ENCODE measurements around the gene CDK2AP2. TPM values are rescaled to one million over a fixed set of nuclear protein-coding genes. Genes with fewer than 3 reads are reported as not detected.

CDK2AP2 gene
- total RNA-seq: 73.0 and 86.1 TPM in 2 replicates

DNA sequence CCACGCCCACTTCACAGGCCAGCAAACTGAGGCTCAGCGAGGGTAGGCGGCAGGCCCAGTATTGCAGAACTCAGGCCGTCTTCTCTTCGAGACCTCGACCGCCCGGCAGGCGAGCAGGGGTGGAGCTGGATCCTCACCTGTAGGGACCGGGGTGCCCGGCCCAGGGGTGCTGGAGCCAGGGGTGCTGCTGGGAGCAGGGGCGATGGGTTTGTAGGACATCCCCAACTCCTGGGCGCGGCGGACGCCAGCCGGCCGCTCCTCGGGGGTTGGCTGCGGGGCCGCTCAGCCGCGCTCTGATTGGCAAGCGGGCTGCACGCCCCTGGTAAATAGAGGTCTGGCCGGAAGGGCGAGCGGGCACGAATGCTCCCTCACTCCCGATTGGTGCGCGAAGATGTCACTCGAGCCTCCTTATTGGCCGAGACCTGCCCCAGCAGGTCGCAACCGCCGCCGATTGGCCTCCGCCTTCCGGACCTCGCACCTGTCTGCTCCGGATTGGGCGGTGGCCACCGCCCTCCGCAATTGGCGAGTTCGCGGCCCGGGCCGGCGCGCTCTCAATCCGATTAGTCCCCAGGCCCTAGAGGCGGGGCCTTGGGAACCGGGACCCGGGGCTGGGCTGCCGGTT is at the start of gene CDK2AP2:
Gene CDK2AP2 (minus strand): TSS at position 299 of the 622 bp plus-strand sequence. CDS start 80 bp downstream, at position 219.

DNA sequence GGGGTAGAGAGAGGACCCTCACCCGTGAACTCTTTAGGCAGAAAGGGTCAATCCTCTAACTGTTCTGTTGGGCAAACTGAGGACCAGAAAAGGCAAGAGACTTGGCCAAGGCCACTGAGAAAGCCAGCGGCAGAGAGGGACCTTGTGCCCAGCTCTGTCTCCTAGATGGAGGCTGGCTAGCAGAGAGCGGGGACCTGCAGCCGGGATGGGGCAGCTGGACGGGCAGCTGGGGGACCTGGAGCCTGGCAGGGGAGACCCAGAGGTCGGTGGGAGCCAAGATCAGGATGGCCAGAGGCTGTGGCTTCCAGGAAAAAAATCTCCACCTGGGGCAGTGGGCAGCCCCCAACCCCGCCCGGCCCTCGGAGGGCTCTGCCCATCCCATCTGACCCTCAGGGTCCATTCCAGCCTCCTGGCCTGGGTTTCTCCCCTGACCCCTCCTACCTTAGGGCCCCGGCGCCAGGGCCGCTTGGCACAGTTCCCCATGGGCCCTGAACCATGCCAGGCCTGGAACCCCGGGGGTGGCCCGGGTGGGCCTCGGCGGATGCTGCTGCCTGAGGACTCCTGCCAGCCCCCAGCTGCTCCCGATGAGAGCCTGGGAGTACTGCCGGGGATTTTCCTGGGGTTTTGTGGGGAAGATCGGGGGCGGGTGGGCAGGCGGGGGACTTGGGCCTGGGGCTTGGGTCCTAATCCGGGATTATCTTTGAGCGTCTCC is 15.0 kb upstream of the CDK2AP2 start, which contains the start of gene CABP2:
Gene CABP2 (minus strand): TSS at position 603 of the 712 bp plus-strand sequence. CDS start 120 bp downstream, at position 483.

GRCh38 chr11:67504950-67505581 is 2.9 kb downstream of the CDK2AP2 start, which contains the start of gene PITPNM1:
Gene PITPNM1 (minus strand): TSS chr11:67505363. CDS start chr11:67504180, 1,183 bp downstream.

DNA sequence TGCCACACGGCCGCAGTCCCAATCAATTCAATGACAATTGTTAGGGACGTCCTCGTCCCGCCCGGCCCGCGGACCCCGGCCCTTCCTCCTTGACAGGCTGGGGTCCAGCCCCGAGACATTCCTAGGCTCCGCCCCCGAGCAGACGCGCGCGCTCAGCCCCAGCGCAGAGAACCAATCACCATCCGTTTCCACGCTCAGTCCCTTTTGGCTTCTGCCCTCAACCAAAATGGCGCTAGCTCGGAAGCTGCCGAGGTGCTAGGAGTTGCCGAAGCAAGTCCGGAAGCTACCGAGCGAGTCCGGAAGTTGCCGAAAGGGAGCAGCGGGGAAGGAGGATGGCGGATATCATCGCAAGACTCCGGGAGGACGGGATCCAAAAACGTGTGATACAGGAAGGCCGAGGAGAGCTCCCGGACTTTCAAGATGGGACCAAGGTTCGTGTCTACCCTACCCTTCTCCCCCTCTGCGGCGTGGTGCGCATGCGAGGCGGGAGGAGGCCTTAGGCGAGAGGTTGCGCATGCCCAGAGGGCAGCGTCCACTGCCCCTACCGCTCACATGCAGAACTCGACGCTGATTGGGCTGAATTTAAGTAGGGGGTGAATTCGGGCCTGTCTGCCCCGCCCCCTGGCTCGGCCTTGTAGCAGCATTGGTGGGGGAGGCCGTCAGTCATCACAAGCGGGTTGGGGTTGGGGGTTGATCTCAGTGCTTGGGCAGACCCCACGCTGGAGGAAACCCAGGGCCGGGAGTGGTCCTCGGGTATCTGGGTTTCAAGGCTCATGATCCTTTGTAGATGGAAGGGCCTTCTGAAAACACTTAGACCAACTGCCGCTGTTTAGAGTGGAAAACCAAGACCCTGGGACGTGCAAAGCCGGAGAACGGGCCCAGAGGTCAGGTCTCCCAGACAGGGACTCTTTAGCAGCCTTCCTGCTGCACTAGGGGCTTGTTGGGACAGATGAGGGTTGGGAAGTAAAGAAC is 24.8 kb downstream of the CDK2AP2 start, which contains the start of gene AIP:
Gene AIP (plus strand): TSS at position 200 of the 972 bp plus-strand sequence. CDS start 133 bp downstream, at position 333.

DNA sequence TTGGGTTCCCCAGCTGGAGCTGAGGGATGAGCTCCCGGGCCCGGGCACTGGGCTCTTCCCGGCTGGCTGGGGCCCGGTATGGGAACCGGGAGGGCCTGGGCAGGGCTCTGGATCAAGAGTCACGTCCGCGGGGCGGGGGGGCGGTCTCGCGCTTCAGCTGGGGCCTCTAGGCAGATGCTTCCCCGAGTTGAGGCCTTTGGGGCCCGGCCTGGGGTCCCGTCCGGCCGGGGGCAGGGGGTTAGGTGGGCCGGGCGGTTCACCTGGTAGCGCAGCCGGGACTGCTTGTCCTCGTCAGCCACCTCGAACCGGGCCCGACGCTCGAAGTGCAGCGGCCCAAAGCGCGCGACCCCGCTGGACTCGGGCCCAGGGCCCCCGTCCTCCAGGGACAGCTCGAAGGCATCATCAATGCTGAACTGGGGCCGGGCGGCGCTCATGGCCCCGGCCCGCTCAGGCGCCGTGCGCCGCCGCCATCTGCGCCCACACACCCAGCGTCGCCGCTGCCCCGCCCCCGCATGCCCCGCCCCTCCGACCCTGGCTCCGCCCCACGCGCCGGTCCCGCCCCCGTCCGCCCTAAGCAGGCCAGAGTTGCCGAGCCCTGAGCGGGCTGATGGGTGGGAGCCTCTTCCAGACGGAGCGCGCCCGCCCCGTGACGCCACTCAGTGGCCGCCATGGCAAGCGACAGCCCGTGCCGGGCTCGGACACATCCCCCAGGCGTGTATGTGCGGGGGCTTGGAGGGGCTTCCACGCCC is 39.0 kb downstream of the CDK2AP2 start, which contains the start of gene TMEM134:
Gene TMEM134 (minus strand): TSS at position 493 of the 749 bp plus-strand sequence. CDS start 59 bp downstream, at position 434.

Other genes with a start within 250 kb of the CDK2AP2 start
- 60.3 and 66.1 TPM in 2 replicates for gene GRK2, start 241.7 kb downstream of the CDK2AP2 start, total RNA-seq
- 34.4 and 35.4 TPM in 2 replicates for gene ANKRD13D, start 218.9 kb downstream of the CDK2AP2 start, total RNA-seq
- 54.8 and 64.1 TPM in 2 replicates for gene SSH3, start 204.6 kb downstream of the CDK2AP2 start, total RNA-seq
- gene POLD4, start 154.6 kb downstream of the CDK2AP2 start, total RNA-seq: 76.9 and 150 TPM in 2 replicates
- 4.6 and 4.7 TPM in 2 replicates for gene CLCF1, start 134.6 kb downstream of the CDK2AP2 start, total RNA-seq
- gene RAD9A, start 116.2 kb downstream of the CDK2AP2 start, total RNA-seq: 5.5 and 16.3 TPM in 2 replicates
- gene PPP1CA, start 106.3 kb downstream of the CDK2AP2 start, total RNA-seq: 251 and 264 TPM in 2 replicates
- gene TBC1D10C, start 104.1 kb downstream of the CDK2AP2 start, total RNA-seq: not detected in 2 replicates
- gene CARNS1, start 92.5 kb downstream of the CDK2AP2 start, total RNA-seq: 0.30 TPM in 1 of 2 replicates, not detected in the other
- gene RPS6KB2, start 79.7 kb downstream of the CDK2AP2 start, total RNA-seq: 44.4 and 71.9 TPM in 2 replicates
- 0.78 and 1.4 TPM in 2 replicates for gene PTPRCAP, start 70.5 kb downstream of the CDK2AP2 start, total RNA-seq
- gene CORO1B, start 64.7 kb downstream of the CDK2AP2 start, total RNA-seq: 65.5 and 82.0 TPM in 2 replicates
- not detected in 2 replicates for gene GPR152, start 55.4 kb downstream of the CDK2AP2 start, total RNA-seq
- gene CABP4, start 52.8 kb downstream of the CDK2AP2 start, total RNA-seq: not detected in 2 replicates
- gene TMEM134, start 38.9 kb downstream of the CDK2AP2 start, total RNA-seq: 91.8 and 98.6 TPM in 2 replicates
- gene AIP, start 25.1 kb downstream of the CDK2AP2 start, total RNA-seq: 43.6 and 47.6 TPM in 2 replicates
- 28.0 and 39.4 TPM in 2 replicates for gene PITPNM1, start 2.8 kb downstream of the CDK2AP2 start, total RNA-seq
- not detected in 2 replicates for gene CABP2, start 15.3 kb upstream of the CDK2AP2 start, total RNA-seq
- 2,705 and 3,941 TPM in 2 replicates for gene GSTP1, start 75.7 kb upstream of the CDK2AP2 start, total RNA-seq
- 271 and 284 TPM in 2 replicates for gene NDUFV1, start 98.8 kb upstream of the CDK2AP2 start, total RNA-seq
- gene NUDT8, start 121.8 kb upstream of the CDK2AP2 start, total RNA-seq: 11.7 and 16.6 TPM in 2 replicates
- gene TBX10, start 131.6 kb upstream of the CDK2AP2 start, total RNA-seq: not detected in 2 replicates
- 0.16 TPM in 1 of 2 replicates, not detected in the other for gene ACY3, start 142.6 kb upstream of the CDK2AP2 start, total RNA-seq
- gene ALDH3B2, start 166.5 kb upstream of the CDK2AP2 start, total RNA-seq: 0.87 and 3.4 TPM in 2 replicates